ENCODE measurements around the gene LYVE1.
"Not testable (repeated sequence)": the region's sequence is repeated elsewhere in the genome, so short reads cannot be mapped to it uniquely, and the experiment has no call there.

LYVE1 gene

DNA sequence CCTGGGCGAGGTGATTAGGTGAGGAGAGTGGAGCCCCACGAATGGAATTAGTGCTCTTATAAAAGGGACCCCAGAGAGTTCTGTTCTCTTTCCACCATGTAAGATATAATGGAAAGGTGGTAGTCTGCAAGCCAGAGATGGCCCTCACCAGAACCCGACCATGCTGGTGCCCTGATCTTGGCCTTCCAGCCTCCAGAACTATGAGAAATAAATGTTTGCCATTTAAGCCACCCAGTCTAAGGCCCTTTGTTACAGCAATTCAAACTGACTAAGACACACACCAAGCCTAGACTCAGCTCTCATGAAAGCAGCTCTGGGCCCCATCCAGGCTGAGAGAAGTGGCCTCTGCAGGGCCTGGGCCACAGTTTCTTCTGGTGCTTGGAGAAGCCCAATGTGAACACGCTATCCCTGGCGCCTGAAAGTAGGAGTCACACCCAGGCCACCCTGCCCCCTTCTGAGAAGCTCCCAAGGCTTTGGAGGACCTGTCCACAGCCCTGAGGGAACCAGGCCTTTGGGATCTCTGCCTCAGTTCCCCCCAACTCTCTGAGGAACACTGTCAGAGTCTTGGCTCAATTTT, 35.3 kb upstream of the LYVE1 start:
- H3K9ac ChIP-seq (ENCODE audit: low read length): peak overlapping the region; percentile 71
- peak overlapping the region; percentile 10 for H3K4me3 ChIP-seq (ENCODE audit: low read length)
- no peaks in the 10 kb centered on the region for H3K9me3 ChIP-seq (ENCODE audit: control insufficient read depth, low read length)
- H3K27me3 ChIP-seq (replicated peaks; ENCODE audit: control insufficient read depth, insufficient read depth, low read length): no peaks in the 10 kb centered on the region
- no peak for DNase-seq (ENCODE audit: low read depth)
- H3K36me3 ChIP-seq (ENCODE audit: control insufficient read depth, insufficient read depth, low read length, severe bottlenecking): peaks cover 72% of the 10 kb centered on the region
- H3K4me1 ChIP-seq (ENCODE audit: control insufficient read depth, insufficient read depth, low read length): peaks cover 61% of the 10 kb centered on the region

DNA sequence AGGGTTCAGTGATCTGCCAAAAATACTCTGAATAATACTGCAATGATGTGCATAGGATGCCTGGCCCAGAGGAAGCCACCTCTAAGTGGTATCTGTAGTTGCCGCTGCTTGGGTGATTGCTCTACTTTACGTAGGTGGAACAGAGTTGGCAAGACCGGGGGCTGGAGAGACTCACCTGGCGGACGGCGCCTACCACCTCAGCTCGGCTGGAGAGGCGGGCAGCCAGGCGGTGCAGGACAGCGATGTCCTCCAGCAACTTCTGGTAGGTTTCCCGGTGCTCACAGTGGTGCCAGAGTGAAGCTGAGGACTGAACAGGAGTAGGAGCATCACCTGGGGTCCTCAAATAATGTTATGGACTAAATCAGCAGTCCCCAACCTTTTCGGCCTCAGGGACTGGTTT, 34.5 kb upstream of the LYVE1 start:
- H3K4me1 ChIP-seq (ENCODE audit: control insufficient read depth, insufficient read depth, low read length): peaks cover 59% of the 10 kb centered on the region
- no peaks in the 10 kb centered on the region for H3K27me3 ChIP-seq (replicated peaks; ENCODE audit: control insufficient read depth, insufficient read depth, low read length)
- H3K4me3 ChIP-seq (ENCODE audit: low read length): no peak overlapping the region
- H3K9me3 ChIP-seq (ENCODE audit: control insufficient read depth, low read length): no peaks in the 10 kb centered on the region
- no peak for DNase-seq (ENCODE audit: low read depth)
- H3K36me3 ChIP-seq (ENCODE audit: control insufficient read depth, insufficient read depth, low read length, severe bottlenecking): peaks cover 70% of the 10 kb centered on the region
- H3K9ac ChIP-seq (ENCODE audit: low read length): no peak overlapping the region

- no peak for DNase-seq (ENCODE audit: low read depth)
- Histone ChIP-seq H3K27me3 (replicated peaks; ENCODE audit: control insufficient read depth, insufficient read depth, low read length) (no peaks in the 10 kb centered on the region), H3K4me3 (ENCODE audit: low read length) (no peak overlapping the region), H3K9me3 (ENCODE audit: control insufficient read depth, low read length) (no peaks in the 10 kb centered on the region), H3K36me3 (ENCODE audit: control insufficient read depth, insufficient read depth, low read length, severe bottlenecking) (peaks cover 67% of the 10 kb centered on the region), H3K4me1 (ENCODE audit: control insufficient read depth, insufficient read depth, low read length) (peaks cover 56% of the 10 kb centered on the region), H3K9ac (ENCODE audit: low read length) (no peak overlapping the region)
These were observed 33.9 kb upstream of the LYVE1 start for GRCh38 chr11:10602366-10602765.

DNA sequence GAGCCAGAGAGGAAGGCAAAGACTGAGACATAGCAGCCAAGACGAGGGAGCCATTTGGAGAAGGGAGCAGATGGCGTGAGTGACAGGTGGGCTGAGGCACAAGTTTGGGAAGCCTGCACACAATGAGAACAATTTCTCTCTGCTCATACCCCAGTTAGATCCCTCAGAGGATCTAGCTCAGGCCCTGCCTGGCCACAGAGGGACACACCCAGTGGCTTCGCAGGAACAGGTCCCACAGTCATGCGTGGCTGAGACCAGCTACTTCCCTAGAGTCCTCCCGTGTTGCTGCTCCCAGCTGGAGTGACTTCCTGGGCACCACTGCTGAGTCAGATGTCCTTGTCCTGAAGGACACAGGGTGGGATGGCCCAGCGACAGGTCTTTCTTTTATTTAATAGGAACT, 33.4 kb upstream of the LYVE1 start:
- Histone ChIP-seq H3K9ac (ENCODE audit: low read length) (no peak overlapping the region), H3K4me1 (ENCODE audit: control insufficient read depth, insufficient read depth, low read length) (peaks cover 50% of the 10 kb centered on the region), H3K36me3 (ENCODE audit: control insufficient read depth, insufficient read depth, low read length, severe bottlenecking) (peaks cover 67% of the 10 kb centered on the region)

GRCh38 chr11:10600570-10601248, 32.2 kb upstream of the LYVE1 start:
- Histone ChIP-seq H3K36me3 (ENCODE audit: control insufficient read depth, insufficient read depth, low read length, severe bottlenecking) (peaks cover 75% of the 10 kb centered on the region), H3K4me1 (ENCODE audit: control insufficient read depth, insufficient read depth, low read length) (peaks cover 39% of the 10 kb centered on the region), H3K9me3 (ENCODE audit: control insufficient read depth, low read length) (no peaks in the 10 kb centered on the region), H3K9ac (ENCODE audit: low read length) (no peak overlapping the region), H3K27me3 (replicated peaks; ENCODE audit: control insufficient read depth, insufficient read depth, low read length) (no peaks in the 10 kb centered on the region), H3K4me3 (ENCODE audit: low read length) (no peak overlapping the region)
- DNase-seq (ENCODE audit: low read depth): no peak

More for the DNA sequence above, 33.4 kb upstream of the LYVE1 start:
- Histone ChIP-seq H3K9me3 (ENCODE audit: control insufficient read depth, low read length) (no peaks in the 10 kb centered on the region), H3K27me3 (replicated peaks; ENCODE audit: control insufficient read depth, insufficient read depth, low read length) (no peaks in the 10 kb centered on the region), H3K4me3 (ENCODE audit: low read length) (no peak overlapping the region)
- DNase-seq (ENCODE audit: low read depth): no peak

DNA sequence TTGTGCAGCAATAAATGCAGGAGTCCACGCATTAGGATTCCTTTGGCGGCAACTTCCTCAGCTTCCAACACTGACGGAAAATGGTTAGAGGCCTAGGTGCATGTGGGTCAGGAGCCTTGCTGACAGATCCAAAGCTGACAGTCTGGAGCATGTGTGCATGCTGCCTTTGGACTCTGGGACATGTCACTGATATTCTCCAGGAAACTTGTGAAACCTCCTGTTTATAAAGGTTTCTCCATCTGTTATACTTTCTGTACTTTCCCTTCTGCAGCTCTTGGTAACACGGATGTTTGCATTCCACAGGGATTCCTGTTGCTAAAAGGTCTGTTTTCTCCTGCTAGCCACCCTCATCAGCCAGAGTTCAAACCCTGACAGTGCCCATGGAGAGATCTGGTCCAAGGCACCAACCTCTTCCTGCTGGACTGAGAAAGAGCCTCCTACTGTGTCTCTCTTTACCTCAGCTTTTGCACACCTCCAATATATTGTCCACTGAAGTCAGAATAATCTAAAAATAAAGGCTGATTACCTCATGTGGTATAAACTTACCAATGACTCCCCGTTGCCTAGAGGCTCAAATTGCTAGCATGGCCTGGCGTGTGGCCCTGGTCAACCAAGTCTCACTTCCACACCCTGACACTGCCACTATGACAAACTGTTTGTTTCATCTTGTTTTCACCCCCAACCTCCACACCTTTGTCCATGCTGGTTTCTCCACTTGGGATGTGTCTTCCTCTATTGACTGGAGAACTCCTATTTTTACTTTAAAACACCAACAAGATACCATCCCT, 31.1 kb upstream of the LYVE1 start:
- peak; percentile 49 for DNase-seq (ENCODE audit: low read depth)
- Histone ChIP-seq H3K4me3 (ENCODE audit: low read length) (no peak overlapping the region), H3K36me3 (ENCODE audit: control insufficient read depth, insufficient read depth, low read length, severe bottlenecking) (peaks cover 70% of the 10 kb centered on the region), H3K4me1 (ENCODE audit: control insufficient read depth, insufficient read depth, low read length) (peaks cover 28% of the 10 kb centered on the region), H3K9ac (ENCODE audit: low read length) (no peak overlapping the region), H3K27me3 (replicated peaks; ENCODE audit: control insufficient read depth, insufficient read depth, low read length) (no peaks in the 10 kb centered on the region), H3K9me3 (ENCODE audit: control insufficient read depth, low read length) (no peaks in the 10 kb centered on the region)

DNA sequence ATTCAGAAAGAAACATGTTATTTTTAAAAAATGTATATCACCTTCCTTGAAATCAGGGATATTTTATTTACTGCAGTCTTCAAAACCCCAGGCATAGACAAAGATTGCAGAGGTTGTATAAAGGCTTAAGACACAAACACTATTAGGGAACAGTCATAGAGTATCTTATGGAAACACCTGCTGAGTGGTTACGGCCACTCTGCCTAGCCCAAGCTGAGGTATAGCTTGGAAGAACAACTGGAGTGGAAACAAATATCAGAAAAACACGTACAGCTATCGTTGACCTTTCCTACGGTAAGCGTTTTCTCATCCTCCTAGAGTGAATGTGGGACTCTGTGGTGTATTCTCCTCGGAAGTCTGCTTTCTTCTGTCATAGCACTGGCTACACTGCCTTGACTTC, 30.4 kb upstream of the LYVE1 start:
- H3K4me1 ChIP-seq (ENCODE audit: control insufficient read depth, insufficient read depth, low read length): peaks cover 20% of the 10 kb centered on the region
- H3K9ac ChIP-seq (ENCODE audit: low read length): no peak overlapping the region
- H3K4me3 ChIP-seq (ENCODE audit: low read length): no peak overlapping the region
- no peaks in the 10 kb centered on the region for H3K27me3 ChIP-seq (replicated peaks; ENCODE audit: control insufficient read depth, insufficient read depth, low read length)
- DNase-seq (ENCODE audit: low read depth): no peak
- H3K9me3 ChIP-seq (ENCODE audit: control insufficient read depth, low read length): no peaks in the 10 kb centered on the region
- H3K36me3 ChIP-seq (ENCODE audit: control insufficient read depth, insufficient read depth, low read length, severe bottlenecking): peaks cover 71% of the 10 kb centered on the region

DNA sequence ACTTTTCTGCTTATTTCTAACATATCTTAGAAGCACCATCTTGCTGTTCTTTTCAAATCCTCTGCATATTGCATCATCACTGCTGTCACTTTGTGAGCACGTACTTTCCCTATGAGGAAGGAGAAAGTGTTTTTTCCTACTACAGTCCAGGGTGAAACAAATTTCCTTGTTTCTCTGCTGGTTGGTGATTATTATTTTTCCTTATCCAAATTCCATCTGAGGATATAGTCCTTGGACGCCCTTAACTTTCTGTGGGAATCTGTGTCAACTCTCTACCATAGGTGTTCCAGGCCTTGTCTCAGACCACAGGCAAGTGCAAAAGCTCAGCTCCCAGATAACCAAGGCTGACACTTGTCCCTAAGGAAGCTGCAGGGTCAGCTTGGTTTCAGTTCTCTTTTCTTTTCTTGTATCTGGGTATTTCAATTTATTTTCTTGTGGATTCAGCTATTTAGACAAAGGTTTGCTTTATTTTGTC, 29.4 kb upstream of the LYVE1 start:
- no peak overlapping the region for H3K9ac ChIP-seq (ENCODE audit: low read length)
- DNase-seq (ENCODE audit: low read depth): peak; percentile 51
- peaks cover 20% of the 10 kb centered on the region for H3K4me1 ChIP-seq (ENCODE audit: control insufficient read depth, insufficient read depth, low read length)
- peaks cover 70% of the 10 kb centered on the region for H3K36me3 ChIP-seq (ENCODE audit: control insufficient read depth, insufficient read depth, low read length, severe bottlenecking)
- no peaks in the 10 kb centered on the region for H3K9me3 ChIP-seq (ENCODE audit: control insufficient read depth, low read length)
- no peaks in the 10 kb centered on the region for H3K27me3 ChIP-seq (replicated peaks; ENCODE audit: control insufficient read depth, insufficient read depth, low read length)
- no peak overlapping the region for H3K4me3 ChIP-seq (ENCODE audit: low read length)

- DNase-seq (ENCODE audit: low read depth); H3K9me3 ChIP-seq (ENCODE audit: control insufficient read depth, low read length); H3K4me3 ChIP-seq (ENCODE audit: low read length); H3K27me3 ChIP-seq (replicated peaks; ENCODE audit: control insufficient read depth, insufficient read depth, low read length); H3K9ac ChIP-seq (ENCODE audit: low read length): not testable (repeated sequence)
- Histone ChIP-seq H3K36me3 (ENCODE audit: control insufficient read depth, insufficient read depth, low read length, severe bottlenecking) (peaks cover 57% of the 10 kb centered on the region), H3K4me1 (ENCODE audit: control insufficient read depth, insufficient read depth, low read length) (peaks cover 36% of the 10 kb centered on the region)
These were observed 27.4 kb upstream of the LYVE1 start for GRCh38 chr11:10595840-10596239.

GRCh38 chr11:10594407-10594806, 25.9 kb upstream of the LYVE1 start:
- H3K9me3 ChIP-seq (ENCODE audit: control insufficient read depth, low read length): no peaks in the 10 kb centered on the region
- H3K27me3 ChIP-seq (replicated peaks; ENCODE audit: control insufficient read depth, insufficient read depth, low read length): no peaks in the 10 kb centered on the region
- peaks cover 27% of the 10 kb centered on the region for H3K4me1 ChIP-seq (ENCODE audit: control insufficient read depth, insufficient read depth, low read length)
- no peak overlapping the region for H3K9ac ChIP-seq (ENCODE audit: low read length)
- peaks cover 57% of the 10 kb centered on the region for H3K36me3 ChIP-seq (ENCODE audit: control insufficient read depth, insufficient read depth, low read length, severe bottlenecking)
- no peak for DNase-seq (ENCODE audit: low read depth)
- no peak overlapping the region for H3K4me3 ChIP-seq (ENCODE audit: low read length)

- Histone ChIP-seq H3K4me1 (ENCODE audit: control insufficient read depth, insufficient read depth, low read length) (peaks cover 27% of the 10 kb centered on the region), H3K9me3 (ENCODE audit: control insufficient read depth, low read length) (no peaks in the 10 kb centered on the region), H3K4me3 (ENCODE audit: low read length) (no peak overlapping the region), H3K36me3 (ENCODE audit: control insufficient read depth, insufficient read depth, low read length, severe bottlenecking) (peaks cover 58% of the 10 kb centered on the region), H3K9ac (ENCODE audit: low read length) (peak overlapping the region; percentile 73), H3K27me3 (replicated peaks; ENCODE audit: control insufficient read depth, insufficient read depth, low read length) (no peaks in the 10 kb centered on the region)
- peak; percentile 94 for DNase-seq (ENCODE audit: low read depth)
These were observed 23.9 kb upstream of the LYVE1 start for GRCh38 chr11:10592331-10592730.

All from adipocyte (in vitro differentiated cells).